Germinal center (tissue), 1 donor: ENCODE results near the gene ESRRB.
A peak's percentile ranks its signal among the peaks of the same experiment; 100 is the strongest.
"Not testable (repeated sequence)": the region's sequence is repeated elsewhere in the genome, so short reads cannot be mapped to it uniquely, and the experiment has no call there.

Experiments
- DNase-seq: peaks from one replicate; pipeline ENCODE4 v3.0.0; 2012; ENCODE audit warnings: mixed read lengths, low spot score

The ESRRB gene

DNA sequence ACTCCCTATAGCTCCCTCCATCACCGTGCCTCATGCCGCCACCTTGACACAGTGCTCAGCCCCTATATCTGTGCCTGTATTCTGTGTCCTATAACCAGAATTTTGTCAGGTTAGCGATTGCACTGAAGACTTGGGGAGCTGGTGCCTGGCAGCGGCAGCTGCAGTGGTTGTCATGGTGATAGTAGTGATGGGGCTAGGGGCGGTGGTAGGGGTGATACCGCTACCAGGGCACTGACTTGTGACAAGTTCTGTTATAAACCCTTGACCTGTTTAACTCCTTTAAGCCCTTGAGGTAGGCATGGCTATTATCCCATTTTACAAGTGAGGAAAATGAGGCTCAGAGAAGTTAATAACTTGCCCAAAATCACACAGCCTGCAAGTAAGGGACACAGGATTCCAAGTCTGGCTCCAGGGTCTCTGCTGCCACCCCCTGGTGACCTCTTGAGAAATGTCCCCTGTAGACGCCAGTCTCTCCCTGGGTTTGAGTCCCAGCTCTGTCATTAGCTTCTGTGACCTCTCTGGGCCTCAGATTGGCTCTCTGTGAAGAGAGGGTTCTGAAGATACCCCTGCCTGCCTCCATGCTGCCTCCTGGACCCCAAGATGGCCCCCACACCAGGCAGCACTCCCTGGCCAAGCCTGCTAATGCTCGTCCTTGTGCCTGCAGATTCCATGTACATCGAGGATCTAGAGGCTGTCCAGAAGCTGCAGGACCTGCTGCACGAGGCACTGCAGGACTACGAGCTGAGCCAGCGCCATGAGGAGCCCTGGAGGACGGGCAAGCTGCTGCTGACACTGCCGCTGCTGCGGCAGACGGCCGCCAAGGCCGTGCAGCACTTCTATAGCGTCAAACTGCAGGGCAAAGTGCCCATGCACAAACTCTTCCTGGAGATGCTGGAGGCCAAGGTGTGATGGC is 121.9 kb downstream of the ESRRB start:
- no peak for DNase-seq

DNA sequence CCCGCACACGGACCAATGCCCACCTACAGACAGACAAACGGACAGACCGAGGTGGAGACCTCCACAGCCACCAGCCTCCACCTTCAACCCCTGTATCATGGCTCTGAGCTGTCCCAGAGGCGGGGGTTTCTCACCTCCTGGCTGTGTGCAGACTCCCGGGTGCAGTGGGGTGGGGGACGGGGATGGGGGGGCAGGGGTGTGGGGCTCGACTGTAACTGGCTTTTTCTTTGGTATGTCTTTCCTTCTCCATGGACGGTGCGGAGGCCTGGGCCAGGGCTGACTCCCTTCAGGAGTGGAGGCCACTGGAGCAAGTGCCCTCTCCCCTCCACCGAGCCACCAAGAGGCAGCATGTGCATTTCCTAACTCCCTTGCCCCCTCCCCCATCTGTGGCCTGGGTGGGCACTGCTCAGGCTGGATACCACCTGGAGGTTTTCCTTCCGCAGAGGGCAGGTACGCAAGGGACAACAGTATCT is 122.6 kb downstream of the ESRRB start:
- no peak for DNase-seq

DNA sequence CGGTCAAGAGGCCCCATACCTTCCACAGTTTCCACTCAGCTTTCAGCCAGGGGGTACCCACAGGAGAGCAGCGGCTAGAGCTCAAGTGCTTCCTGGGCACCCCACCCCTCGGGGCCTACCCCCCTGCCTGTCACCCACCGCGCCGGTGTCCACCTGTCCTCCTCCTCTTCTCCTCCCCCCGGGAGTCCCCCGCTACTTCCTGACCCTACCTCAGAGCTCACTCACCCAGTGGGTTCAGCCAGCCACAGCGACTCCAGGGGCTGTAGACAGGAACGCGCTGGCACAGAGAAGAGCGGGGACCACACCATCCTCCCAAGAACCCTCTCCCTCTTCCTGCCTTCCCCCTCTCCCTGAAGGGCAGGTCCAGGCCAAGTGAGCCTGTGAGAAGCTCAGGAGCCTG is 123.0 kb downstream of the ESRRB start:
- no peak for DNase-seq

DNA sequence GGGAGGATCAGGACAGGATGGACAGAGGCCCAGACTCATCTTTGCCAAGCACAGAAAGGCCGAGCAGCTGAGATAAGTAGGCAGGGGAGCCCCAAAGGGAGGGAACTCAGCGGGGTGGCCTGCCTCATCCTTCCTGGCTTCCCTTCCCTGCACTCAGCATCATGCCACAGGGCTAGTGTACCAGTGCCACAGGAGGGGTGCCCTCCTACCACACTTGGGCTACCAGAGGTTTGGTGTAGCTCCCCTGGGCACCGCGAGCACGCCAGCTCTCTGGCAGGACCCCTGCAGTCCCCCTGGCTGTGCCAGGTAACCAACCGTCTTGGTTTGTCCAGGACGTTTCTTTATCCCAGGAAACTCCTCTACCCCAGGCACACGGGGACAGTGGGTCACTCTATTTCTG is 123.5 kb downstream of the ESRRB start:
- no peak for DNase-seq

DNA sequence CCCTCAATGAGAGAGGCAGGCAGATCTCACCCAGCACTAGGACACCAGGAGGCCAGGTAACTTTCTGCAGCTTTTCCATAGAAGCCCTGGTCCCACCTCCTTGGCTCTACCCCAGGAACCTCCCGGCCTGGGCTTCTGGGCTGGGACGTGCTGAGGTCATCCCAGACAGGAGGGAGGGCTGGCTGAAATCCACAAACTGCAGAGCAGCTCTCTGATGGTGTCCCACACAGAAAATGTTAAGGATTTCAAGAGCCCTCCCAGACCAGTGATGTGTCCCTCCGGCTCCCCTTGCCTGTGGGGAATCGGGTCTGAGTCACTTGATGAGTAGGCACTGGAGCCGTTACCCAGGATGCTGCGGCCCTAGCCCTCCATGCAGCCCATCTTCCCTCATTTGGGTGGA is 124.1 kb downstream of the ESRRB start:
- DNase-seq: no peak

DNA sequence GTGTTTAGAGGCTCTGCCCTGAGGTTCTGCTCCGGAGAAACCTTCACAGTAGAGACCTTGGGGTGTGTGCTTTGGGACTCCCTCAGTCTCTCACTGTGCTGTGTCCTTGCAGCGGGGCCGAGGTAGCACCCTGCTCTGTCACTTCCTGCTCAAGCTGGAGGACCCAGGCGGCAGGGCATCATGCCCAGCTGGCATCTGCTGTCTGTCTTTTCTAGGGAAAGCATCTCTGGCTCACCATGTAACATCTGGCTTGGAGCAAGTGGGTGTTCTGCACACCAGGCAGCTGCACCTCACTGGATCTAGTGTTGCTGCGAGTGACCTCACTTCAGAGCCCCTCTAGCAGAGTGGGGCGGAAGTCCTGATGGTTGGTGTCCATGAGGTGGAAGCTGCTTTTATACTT is 124.5 kb downstream of the ESRRB start:
- DNase-seq: no peak

DNA sequence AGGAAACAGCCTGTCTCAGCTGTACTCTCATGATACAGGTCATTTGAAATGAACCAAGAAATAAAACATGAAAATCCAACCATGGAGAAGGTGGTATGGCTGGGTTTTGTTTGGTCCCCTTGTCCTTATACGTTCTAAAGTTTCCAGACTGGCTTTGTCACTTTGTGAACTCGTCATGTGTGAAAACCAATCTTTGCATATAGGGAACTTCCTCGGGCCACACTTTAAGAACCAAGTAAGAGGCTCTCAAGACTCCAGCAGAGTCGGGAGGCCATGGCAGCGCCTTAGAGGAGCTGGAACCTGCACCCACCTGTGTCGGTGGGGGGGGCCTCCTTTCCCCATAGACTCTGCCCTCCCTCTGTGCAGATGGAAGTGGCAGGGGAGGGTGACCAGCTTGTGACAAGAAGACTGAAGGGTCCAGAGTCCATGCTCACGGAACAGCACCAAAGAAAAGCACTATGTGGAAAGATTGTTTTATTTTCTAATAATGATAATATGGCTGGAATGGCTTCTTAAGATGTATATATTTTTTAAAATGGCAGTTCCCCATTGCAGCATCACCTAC is 125.3 kb downstream of the ESRRB start:
- no peak for DNase-seq

DNA sequence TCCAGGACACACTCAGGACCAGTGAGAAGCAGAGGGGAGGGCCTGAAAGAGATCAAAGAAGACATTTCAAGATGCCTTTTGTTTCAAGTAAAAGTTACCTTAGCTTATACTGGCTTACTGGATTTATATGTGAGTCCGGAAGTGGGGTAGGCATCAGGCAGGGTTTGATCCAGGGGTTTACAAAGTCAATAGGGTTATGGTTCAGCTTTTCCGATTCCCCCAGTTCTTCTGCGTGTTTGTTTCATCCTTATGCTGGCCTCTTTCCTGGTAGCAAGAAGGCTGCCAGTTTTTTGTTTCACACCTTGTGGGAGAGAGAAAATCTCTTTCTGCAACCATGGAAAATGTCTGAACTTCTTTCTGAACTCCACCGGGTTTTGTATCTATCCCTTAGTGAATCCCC is 126.3 kb downstream of the ESRRB start:
- DNase-seq: no peak

DNA sequence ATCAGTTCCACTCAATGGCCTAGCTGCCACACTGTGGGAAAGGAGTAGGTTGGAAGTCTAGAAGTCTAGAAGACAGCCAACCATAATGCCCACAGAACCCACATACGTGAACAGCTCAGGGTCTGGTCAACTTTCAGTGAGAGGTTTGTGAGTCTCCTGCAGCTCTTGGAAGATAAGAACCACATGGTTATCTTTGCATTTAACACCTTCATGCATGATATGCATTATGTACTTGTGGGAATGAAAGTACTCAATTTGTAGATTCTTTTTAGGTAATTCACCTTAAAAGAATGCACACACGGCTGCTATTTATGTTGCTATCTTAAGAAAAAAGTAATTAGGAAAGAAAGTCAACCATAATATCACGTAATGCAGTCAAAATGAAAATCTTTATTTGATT is 126.7 kb downstream of the ESRRB start:
- DNase-seq: no peak

DNA sequence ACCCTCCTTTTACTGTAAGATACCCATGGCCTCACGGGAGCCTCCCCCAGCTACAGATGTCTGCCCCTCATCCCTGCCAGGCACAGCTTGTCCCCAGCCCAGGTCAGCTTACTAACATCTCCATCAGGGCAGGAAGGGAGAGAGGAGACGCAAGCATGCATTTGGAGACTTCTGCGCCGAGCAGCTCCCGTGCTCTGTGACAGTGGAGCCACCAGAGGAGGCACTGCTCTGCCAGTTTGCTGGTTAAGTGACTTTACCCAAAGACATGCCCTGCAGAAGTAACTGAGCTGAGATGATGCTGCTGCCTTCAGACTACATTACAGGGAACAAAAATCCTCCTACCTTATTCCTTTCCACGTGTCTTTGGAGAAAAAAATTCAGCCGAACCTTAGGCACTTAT is 133.4 kb downstream of the ESRRB start:
- DNase-seq: no peak

DNA sequence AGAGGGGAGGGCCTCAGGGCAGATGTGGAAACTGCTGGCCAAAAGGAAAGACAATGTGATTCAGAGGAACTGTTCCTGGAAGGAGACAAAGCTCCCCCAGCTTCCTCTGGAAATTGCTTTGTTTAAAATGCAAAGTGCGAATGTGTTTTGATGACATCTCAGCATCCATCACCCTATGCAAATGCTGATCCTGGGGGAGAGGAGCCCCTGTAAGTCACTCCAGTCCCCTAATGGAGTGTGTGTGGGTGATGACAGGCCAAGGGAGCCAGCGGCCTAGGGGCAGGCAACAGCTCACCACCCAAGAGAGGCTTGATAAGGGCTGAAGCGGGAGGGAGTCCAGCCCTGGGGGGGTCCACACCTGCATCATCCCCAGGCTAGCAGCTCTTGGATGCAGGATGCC is 134.2 kb downstream of the ESRRB start:
- DNase-seq: no peak

DNA sequence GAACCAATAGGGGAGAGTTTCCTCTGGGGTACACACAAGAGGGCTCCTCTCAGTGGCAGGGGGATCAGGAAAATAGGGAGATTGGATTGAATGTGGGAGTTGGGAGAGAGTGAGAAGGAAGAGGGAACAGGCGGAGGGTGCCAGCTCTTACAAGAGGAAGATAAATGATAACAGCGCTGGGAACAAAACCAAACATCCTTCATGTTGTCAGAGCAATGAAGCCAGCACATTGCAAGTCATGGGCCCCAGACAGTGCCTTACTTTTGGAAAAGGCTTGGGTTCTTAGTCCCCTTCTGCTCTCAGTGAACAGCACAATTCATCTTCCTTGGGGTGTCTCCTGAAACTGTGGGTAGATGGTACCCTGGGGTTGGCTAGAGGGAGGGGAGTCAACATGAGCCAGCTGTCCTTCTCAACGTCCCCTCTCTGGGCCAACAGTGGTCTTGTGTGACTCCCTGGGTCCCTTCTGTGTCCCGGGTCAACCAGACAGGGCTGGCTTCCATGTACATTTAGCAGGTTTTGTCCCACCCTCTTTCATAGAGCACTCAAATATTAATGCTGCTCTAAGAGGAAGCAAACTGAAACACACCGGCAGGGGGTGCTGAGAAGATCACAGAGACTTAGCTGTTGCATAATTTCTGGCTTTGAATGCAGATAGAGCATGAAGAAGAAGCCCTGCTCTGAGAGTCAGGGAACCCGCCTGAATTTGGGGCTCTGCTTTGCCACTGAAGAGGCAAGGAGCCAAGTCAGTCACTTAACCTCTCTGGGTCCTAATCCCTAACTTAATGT is 138.5 kb downstream of the ESRRB start:
- DNase-seq: peak; percentile 46

DNA sequence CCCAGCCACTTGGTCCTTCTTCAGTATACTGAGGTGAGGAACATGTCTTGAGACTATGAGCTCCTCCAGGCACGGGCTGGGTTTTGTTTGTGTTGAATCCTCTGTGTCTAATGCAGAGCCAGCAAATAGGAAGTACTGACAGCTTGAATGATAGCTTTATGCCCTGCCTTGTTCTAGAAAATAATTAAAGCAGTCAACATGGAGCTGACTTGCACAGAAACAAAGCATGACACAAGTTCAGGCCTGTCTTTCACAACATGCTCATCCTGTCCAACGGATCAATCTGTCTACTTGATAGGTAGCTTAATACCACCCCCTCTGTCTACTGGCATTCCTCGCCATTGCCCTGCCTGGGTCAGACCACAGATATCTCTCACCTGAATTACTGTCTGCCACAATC is 140.9 kb downstream of the ESRRB start:
- no peak for DNase-seq

DNA sequence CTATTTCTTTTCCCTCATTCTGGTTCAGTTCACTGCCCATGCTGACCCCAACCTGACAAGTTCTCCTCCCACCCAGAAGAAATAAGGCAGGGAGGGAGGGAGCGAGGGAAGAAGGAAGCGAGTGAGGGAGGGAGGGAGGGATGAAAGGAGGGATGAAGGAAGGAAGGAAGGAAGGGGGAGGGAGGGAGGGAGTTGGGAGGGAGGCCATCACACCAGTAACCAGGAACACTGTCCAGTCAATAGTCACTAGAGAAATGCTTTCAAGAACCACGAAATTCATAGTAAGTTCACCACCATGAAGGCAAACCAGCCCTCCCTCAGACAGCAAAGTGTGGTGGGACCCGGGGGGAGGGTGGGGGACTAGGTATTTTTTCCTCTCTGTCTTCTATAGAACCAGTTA is 142.4 kb downstream of the ESRRB start:
- no peak for DNase-seq

DNA sequence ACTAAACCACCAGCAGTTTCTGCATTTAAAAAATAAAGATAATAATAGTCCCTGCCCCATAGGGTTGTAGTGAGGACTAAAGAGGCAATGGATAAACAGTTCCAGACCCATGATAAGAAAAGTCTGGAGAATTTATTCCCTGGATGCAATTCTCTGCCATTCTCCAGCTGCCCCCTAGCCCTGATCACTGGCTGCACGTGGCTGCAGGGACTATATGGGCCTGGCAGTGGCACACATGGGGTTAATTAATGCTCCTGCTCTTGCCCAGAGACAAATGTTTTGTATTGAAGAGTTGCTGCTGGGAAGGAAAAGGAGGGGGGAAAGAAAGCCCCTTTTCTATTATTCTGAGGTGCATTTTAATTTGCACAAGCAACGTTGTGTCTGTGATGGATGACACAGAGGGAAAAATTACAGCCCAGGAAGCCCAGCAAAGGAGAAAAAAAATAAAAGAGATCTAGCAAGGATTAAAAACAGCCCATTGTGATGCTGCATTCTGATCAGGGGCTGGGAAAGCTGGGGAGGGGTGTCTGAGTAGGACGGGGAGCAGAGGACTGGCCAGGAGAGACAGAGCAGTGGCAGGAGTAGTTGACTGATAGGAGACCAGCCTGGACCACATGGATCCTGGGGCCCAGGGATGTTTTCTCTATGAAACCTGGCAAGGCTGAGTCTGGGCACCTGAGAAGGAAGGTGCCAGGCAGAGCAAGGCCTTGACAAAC is 149.3 kb downstream of the ESRRB start:
- DNase-seq: no peak

DNA sequence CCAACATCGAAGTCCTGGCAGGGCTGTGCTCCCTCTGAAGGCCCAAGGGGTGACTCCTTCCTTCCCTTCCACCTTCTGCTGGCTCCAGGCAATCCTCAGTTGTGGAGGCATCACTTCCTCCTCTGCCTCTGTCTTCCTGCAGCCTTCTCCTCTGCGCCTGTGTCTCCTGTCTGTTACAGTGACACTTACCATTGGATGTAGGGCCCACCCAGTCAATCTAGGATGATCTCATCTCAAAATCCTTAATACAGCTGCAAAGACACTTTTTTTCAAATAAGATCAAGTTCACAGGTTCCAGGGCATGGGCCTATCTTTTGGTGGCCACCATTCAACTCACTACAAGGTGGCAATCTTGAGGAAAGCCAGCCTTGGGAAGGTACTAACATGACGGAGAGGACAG is 155.1 kb downstream of the ESRRB start:
- no peak for DNase-seq

DNA sequence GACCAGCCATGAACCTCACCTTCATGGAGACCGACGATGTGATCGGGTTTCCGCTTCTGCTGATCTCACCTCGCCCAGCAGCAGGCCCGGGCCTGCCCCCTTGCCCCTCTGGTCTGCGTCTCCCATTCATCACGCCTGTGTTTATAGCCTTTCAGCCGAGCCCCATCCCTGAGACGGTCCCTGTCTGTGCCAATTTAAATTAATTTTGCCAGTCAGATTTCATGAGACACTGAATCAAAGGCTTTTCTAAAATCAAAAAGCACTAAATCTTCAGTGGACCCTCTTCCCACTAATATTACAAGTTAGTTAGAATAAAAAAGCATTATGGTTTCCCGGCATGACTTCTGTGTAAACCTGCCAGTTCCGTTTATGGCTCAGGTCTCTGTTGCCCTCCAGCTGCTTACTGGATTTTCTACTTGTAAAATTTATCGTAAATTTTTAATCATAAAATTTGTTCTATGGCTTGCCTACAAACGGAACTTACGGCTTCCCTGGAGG is 155.9 kb downstream of the ESRRB start:
- no peak for DNase-seq

DNA sequence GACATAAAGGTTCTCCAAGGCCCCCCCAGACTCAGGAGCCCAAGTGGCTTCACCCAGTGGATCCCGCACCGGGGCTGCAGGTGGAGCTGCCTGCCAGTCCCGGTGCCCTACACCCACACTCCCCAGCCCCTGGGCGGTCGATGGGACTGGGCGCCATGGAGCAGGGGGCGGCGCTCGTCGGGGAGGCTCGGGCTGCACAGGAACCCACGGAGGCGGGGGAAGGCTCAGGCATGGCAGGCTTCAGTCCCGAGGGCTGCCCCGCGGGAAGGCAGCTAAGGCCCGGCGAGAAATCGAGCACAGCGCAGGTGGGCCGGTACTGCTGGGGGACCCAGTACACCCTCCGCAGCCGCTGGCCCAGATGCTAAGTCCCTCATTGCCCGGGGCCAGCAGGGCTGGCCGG is 160.7 kb downstream of the ESRRB start:
- DNase-seq: not testable (repeated sequence)

DNA sequence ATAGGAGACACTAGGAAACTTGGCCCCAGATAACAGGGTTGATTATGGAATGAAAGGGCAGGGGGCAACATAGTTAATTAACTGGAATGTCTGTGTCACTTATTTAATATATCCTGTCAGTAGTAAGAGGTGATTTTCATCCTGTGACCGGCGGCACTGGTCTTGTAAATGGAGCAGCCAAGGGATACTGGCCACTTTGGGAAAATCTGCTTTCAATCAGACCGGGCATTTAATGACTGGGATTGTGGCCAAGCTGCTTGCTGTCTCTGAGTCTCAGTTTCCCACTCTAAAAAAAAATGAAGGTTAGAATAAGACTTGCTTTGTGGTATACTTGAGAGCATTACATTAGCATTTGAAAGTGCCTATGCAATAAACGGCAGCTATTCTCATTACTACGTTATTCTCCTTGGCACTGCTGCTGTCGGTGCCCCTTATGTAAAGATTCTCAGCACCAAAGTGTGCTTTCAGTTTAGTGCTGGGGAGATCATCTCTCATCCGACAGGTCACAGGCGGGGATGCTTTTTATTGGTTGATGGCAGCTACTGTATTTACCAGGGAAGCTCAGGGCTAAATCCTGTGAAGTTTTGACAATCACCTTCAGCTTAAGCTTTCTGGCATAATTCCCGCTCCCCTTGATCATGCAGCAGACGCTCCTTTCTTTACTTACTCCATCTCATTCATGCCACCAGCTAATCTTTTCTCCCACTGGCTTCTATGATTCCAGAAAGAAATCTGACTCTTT is 162.1 kb downstream of the ESRRB start:
- DNase-seq: no peak

DNA sequence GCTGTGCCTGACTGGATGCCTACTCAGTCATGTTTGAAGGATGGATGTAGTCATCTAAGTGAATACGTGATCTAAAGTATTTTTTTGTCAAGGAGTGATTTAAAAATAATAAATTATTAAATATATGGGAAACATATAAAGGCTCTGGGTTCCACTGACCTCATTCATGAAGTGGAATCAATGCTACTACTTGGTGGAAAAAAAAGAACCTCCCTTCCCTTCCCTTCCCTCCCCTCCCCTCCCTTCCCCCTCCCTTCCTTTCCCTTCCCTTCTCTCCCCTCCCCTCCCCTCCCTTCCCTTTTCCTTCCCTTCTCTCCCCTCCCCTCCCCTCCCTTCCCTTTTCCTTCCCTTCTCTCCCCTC is 162.7 kb downstream of the ESRRB start:
- no peak for DNase-seq

DNA sequence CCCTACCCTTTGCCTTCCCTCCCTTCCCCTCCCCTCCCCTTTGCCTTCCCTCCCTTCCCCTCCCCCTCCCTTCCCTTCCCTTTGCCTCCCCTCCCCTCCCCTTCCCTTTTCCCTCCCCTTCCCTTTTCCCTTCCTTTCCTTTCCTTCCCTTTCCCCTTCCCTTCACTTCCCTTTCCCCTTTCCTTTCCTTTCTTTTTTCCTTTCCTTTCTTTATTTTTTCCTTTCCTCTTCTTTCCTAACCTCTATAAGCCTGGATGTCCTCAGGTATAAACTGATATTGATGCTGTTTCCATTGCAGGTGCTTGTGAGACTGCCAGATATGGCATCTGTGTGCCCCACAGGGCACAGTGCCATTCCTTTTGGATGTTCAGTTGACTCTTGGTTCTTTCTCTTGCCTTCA is 163.2 kb downstream of the ESRRB start:
- no peak for DNase-seq
